Activated effector memory CD4-positive, alpha-beta T cell treated with Interleukin-2 at 50 U/mL for 16 hours (primary cell): ENCODE measurements around the gene MTMR12.
"Not testable (repeated sequence)": the region's sequence is repeated elsewhere in the genome, so short reads cannot be mapped to it uniquely, and the experiment has no call there.

Experiments used
- DNase-seq: peaks from one replicate; pipeline ENCODE4 v3.0.0-alpha.2; 2020

MTMR12 gene

GRCh38 chr5:32297181-32298058 is 15.3 kb downstream of the MTMR12 start:
- DNase-seq: no peak

GRCh38 chr5:32295966-32296772 is 16.6 kb downstream of the MTMR12 start:
- DNase-seq: not testable (repeated sequence)

- DNase-seq: no peak
Observed at GRCh38 chr5:32291591-32291990, 21.1 kb downstream of the MTMR12 start.

- DNase-seq: no peak
Observed at GRCh38 chr5:32290922-32291321, 21.8 kb downstream of the MTMR12 start.

- not testable (repeated sequence) for DNase-seq
Observed at GRCh38 chr5:32290501-32290900, 22.2 kb downstream of the MTMR12 start.

GRCh38 chr5:32289986-32290385 is 22.8 kb downstream of the MTMR12 start:
- DNase-seq: not testable (repeated sequence)

- DNase-seq: not testable (repeated sequence)
Observed at GRCh38 chr5:32288135-32288534, 24.6 kb downstream of the MTMR12 start.

GRCh38 chr5:32287525-32287924 is 25.2 kb downstream of the MTMR12 start:
- not testable (repeated sequence) for DNase-seq

- no peak for DNase-seq
Observed at GRCh38 chr5:32285510-32286138, 27.1 kb downstream of the MTMR12 start.

GRCh38 chr5:32283539-32284377 is 29.0 kb downstream of the MTMR12 start:
- no peak for DNase-seq

GRCh38 chr5:32283061-32283460 is 29.7 kb downstream of the MTMR12 start:
- no peak for DNase-seq

GRCh38 chr5:32282633-32283032 is 30.1 kb downstream of the MTMR12 start:
- no peak for DNase-seq

- not testable (repeated sequence) for DNase-seq
Observed at GRCh38 chr5:32281378-32282133, 31.2 kb downstream of the MTMR12 start.

- DNase-seq: no peak
Observed at GRCh38 chr5:32280656-32281081, 32.1 kb downstream of the MTMR12 start.

- no peak for DNase-seq
Observed at GRCh38 chr5:32279786-32280185, 33.0 kb downstream of the MTMR12 start.

- DNase-seq: no peak
Observed at GRCh38 chr5:32279223-32279622, 33.5 kb downstream of the MTMR12 start.

- no peak for DNase-seq
Observed at GRCh38 chr5:32278406-32278805, 34.3 kb downstream of the MTMR12 start.

GRCh38 chr5:32277798-32278197 is 34.9 kb downstream of the MTMR12 start:
- DNase-seq: no peak

- DNase-seq: no peak
Observed at GRCh38 chr5:32276173-32276853, 36.4 kb downstream of the MTMR12 start.

- no peak for DNase-seq
Observed at GRCh38 chr5:32275396-32275741, 37.4 kb downstream of the MTMR12 start.
